HG03558 (cell line): ENCODE data around the gene MOSPD2.

Experiments used
- ATAC-seq: cut with Tn5 transposase; IDR thresholded peaks from one replicate; pipeline ENCODE4 v1.9.1; 2021; ENCODE audit warnings: moderate number of reproducible peaks; ENCODE audit not compliant: unreplicated experiment; ENCODE audit errors: extremely low read depth

The MOSPD2 gene

DNA sequence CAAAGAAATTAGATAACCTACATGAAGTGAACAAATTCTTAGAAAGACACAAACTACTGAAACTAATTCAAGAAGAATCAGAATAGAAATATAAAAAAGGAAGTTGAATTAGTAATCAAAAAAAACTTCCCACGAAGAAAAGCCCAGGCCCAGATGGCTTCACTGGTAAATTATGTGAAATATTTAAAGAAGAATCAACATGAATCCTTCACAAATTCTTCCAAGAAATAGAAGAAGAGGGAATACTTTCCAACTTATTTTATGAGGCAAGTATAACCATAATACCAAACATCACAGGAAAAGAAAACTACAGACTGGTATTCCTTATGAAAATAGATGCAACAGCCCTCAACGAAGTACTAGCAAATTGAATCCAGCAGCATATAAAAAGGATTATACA is 30.7 kb downstream of the MOSPD2 start:
- no peak for ATAC-seq

GRCh38 chrX:14913241-14913640 is 40.0 kb downstream of the MOSPD2 start:
- no peak for ATAC-seq

DNA sequence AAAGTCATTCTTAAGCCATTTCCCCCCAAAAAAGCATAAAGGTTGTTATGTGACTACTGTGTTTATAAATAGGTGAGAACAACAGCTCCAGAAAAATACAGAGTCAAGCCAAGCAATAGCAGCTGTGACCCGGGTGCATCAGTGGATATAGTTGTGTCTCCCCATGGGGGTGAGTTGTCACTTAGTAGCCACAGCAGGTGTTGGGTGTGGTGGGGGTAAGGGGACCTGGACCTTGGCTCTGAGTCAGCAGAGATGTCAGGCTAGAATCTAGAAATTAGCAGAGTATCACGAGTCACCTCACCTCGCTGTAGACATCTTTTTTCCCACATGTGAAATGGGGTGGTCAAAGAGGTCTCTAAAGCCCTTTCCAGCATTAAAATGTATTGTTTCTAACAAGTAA is 42.4 kb downstream of the MOSPD2 start:
- ATAC-seq = no peak

DNA sequence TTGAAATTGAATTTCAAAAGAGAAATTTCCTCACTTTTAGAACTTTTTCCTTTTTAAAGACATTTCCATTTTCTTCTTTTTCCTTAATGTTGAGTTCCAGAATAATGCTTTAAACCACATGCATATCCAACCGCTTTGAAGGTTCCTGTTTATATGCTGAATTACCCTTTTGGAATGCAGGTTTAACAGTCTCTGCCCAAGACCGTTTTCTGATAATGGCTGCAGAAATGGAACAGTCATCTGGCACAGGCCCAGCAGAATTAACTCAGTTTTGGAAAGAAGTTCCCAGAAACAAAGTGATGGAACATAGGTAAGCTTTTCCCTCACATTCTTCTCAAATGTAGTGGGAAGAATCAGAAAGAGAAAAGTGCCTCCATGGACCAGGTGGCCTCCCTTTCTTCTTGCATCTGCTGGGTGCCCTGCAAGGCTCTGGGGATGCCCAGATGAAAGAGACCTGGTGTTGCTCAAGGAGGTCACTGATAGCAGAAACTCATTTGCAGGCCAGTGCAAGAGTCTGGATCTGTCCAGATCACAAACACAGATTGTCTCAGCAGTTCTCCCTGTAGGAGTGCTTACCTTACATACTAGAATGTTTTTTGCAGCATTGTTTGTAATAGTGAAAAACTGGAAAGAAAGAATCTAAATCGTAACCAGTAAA is 42.9 kb downstream of the MOSPD2 start:
- ATAC-seq = no peak

- no peak for ATAC-seq
Measured at GRCh38 chrX:14919407-14919806, 46.2 kb downstream of the MOSPD2 start.

DNA sequence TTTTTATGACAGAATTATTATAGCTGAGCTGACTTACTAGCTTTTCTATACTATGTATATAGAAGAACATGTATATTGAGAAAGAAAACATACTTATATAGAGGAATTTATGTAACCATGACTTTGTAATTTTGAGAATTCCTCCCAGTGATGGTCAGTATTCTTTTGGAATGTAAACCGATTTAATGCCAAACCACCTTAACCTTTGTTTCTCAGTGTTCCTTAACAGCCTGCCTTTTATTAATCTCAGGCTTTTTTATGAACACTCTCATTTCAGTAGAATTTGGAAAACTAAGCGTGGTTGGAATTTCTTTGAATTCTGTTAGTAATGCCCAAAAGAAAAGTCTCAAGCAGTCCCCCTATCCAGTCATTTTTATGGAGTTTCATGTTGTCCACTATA is 47.0 kb downstream of the MOSPD2 start:
- ATAC-seq = no peak

GRCh38 chrX:14922437-14922836 is 49.2 kb downstream of the MOSPD2 start:
- ATAC-seq = no peak

- ATAC-seq = no peak
Measured at GRCh38 chrX:14923761-14924160, 50.5 kb downstream of the MOSPD2 start.

DNA sequence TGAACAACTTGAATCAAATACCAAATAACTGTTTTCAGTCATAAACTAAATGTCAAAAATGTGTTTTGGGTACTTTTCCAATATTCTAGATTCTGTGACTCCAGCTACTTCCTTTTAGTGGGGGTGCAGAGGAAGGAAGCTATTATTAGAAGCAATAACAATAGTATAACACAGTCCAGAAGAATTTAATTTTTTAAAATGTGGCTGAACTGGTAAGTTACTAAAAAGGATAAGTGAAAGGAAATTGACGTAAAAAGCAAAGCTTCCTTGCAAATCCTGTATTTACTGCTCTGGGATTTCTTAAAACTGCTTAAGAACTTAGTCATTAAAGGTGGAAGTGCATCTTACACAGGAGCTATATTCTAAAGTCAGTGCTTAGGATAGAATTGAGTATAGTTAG is 53.2 kb downstream of the MOSPD2 start:
- ATAC-seq = no peak

DNA sequence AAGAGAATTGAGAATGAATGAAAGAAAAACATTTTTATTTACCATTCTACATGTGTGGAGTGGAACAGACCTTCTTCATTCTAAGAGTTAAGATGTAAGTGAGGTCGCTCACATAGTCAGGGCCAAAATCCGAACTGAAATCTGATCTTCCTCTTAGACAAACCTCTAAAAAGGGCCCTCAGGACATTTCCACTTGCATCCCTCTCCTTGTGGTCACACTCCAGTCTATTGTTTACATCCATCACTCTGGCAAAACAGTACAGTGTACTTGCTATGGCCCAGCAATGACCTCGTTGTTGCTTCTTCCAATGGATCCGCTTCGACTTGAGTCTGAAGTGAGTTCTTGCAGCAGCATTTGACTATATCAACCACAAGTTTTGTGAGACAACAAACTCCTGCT is 54.2 kb downstream of the MOSPD2 start:
- ATAC-seq = no peak

GRCh38 chrX:14930663-14931062 is 57.4 kb downstream of the MOSPD2 start:
- no peak for ATAC-seq

DNA sequence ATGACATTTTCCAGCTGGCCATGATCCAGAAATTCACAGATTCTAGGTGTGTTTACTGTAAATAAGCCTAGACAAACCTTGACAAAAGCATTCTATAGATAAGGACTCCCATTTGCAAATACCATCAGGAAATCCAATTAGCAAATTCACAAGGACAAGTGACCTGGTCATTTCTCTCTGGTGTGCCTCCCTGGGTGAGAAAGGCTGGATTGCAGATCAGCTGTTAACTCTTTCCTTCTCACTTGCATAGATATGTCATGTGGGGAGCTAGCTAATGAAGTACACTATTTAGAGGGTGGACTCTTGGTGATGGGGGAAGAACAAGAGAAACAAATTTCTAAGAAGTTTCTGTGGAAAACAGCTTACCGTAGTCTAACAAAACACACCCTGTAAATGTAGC is 58.9 kb downstream of the MOSPD2 start:
- ATAC-seq = no peak

- no peak for ATAC-seq
Measured at GRCh38 chrX:14934423-14934822, 61.2 kb downstream of the MOSPD2 start.

- no peak for ATAC-seq
Measured at GRCh38 chrX:14936561-14936960, 63.3 kb downstream of the MOSPD2 start.

GRCh38 chrX:14939644-14940043 is 66.4 kb downstream of the MOSPD2 start:
- no peak for ATAC-seq

- no peak for ATAC-seq
Measured at GRCh38 chrX:14941301-14941700, 68.1 kb downstream of the MOSPD2 start.

GRCh38 chrX:14942341-14942740 is 69.1 kb downstream of the MOSPD2 start:
- ATAC-seq = no peak

DNA sequence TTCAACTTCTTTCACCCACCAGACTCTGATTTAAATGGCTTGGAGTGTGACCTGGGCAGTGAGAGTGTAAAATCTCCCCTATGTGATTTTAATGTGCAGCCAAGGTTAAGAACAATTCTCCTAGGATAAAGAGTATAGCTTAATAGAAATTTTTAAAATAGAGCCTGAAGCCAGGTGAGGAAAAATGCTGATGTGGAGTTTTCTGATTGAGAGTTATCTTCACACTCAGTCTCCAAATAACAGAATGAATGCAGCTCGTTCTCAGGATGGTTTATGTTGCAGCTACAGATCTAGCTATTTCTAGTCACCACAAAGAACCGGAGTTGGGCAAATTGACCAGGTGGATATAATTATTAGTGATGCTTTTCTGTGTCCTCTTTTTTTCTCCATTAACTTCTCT is 70.7 kb downstream of the MOSPD2 start:
- no peak for ATAC-seq

GRCh38 chrX:14946606-14947155 is 73.5 kb downstream of the MOSPD2 start:
- ATAC-seq = no peak

GRCh38 chrX:14948691-14949090 is 75.5 kb downstream of the MOSPD2 start:
- no peak for ATAC-seq

- no peak for ATAC-seq
Measured at GRCh38 chrX:14956813-14957582, 83.8 kb downstream of the MOSPD2 start.
